Right cardiac atrium (tissue), 5 donors: ENCODE measurements around the gene ITPK1. TPM values are rescaled to one million over a fixed set of nuclear protein-coding genes. Genes with fewer than 3 reads are reported as not detected.

ENCODE experiments used
- ATAC-seq, 2 donors: fragments of 200-7000 bp; cut with Tn5 transposase; one replicate each; pipeline versions ENCODE4 v1.8.0 to v1.9.1; 2020; ENCODE audit warnings: moderate library complexity in 2 of 2, mild to moderate bottlenecking in 1 of 2
- DNase-seq, 3 donors: peaks; one replicate each; pipeline ENCODE4 v3.0.0-alpha.2; 2020
- H3K27ac ChIP-seq: one replicate; pipeline ENCODE4 v1.5.1; 2013; ENCODE audit warnings: mild to moderate bottlenecking, low read length, control low read depth, moderate library complexity
- H3K27me3 ChIP-seq: one replicate; pipeline ENCODE4 v1.6.1; 2013; ENCODE audit not compliant: control insufficient read depth, insufficient read depth
- H3K4me1 ChIP-seq: one replicate; pipeline ENCODE4 v1.6.1; 2013; ENCODE audit warnings: low read length; ENCODE audit not compliant: control insufficient read depth, insufficient read depth
- H3K4me3 ChIP-seq: one replicate; pipeline ENCODE4 v1.5.1; 2013; ENCODE audit warnings: low read length, control low read depth
- H3K9me3 ChIP-seq: one replicate; pipeline ENCODE4 v1.6.1; 2013; ENCODE audit warnings: low read length; ENCODE audit not compliant: control insufficient read depth
- WGBS: extraction: QIAGEN DNeasy Blood & Tissue Kit; methylation state at CpG from one replicate; pipeline ENCODE4 v1.1.7; 2013; 5-methylcytosine and 5-hydroxymethylcytosine counted together
- intact Hi-C, 4 donors: fragments of 100-400 bp; cut with DNase I; formaldehyde crosslinking; loops; one replicate each; pipeline versions ENCODE4 v1.11.0 to v1.14.0; 2022 to 2023
- polyA plus RNA-seq: library from polyadenylated mRNA; stranded (reverse); fragments of 200-250 nt; gene quantifications from one replicate; pipeline ENCODE4 v1.2.3, GENCODE V29; 2013
- total RNA-seq, 4 donors: library from RNA; stranded (reverse); fragmentation: NEBNext Ultra II Directional; extraction: Animal tissue kit (Norgen Biotek cat#: 25700); gene quantifications; one replicate each; pipeline ENCODE4 v1.2.1, GENCODE V29; 2021
- donor health status: healthy with polysubstance abuse.
- donor health status: DM: no; HTN: yes; CAD: no.
- donor health status: DM: no; HTN: no; CAD: no.
- donor health status: DM: no; HTN: yes; CAD: no; lungs with severe emphysema.
- donor health status: DM: yes; HTN: yes; CAD: no.

Gene ITPK1
- total and polyA plus RNA-seq, 5 donors, result 78.2 to 135 (median 128) TPM

DNA sequence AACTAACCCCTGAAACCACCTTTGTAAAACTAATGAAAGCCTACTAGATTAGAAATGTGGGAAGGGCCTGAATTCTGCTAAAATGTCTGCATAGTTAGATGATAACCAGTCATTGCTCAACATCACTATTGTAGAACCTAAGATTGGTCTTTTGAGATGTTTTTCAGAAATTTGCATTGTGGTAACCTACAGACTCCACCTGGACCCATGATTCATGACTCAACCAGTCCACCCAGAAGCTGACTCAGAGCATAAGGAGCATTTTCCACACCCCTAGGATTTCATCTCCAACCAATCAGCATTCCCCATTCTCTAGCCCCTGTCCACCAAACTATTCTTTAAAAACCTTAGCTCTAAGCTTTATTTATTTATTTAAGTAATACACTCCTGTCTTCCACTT, 223.1 kb downstream of the ITPK1 start:
- intact Hi-C loops, result no loop called here
- Histone ChIP-seq H3K27ac (no peak overlapping the region), H3K27me3 (no peaks in the 10 kb centered on the region), H3K9me3 (no peaks in the 10 kb centered on the region), H3K4me1 (no peaks in the 10 kb centered on the region), H3K4me3 (no peak overlapping the region)
- DNase-seq (no peak), ATAC-seq (no peak)

DNA sequence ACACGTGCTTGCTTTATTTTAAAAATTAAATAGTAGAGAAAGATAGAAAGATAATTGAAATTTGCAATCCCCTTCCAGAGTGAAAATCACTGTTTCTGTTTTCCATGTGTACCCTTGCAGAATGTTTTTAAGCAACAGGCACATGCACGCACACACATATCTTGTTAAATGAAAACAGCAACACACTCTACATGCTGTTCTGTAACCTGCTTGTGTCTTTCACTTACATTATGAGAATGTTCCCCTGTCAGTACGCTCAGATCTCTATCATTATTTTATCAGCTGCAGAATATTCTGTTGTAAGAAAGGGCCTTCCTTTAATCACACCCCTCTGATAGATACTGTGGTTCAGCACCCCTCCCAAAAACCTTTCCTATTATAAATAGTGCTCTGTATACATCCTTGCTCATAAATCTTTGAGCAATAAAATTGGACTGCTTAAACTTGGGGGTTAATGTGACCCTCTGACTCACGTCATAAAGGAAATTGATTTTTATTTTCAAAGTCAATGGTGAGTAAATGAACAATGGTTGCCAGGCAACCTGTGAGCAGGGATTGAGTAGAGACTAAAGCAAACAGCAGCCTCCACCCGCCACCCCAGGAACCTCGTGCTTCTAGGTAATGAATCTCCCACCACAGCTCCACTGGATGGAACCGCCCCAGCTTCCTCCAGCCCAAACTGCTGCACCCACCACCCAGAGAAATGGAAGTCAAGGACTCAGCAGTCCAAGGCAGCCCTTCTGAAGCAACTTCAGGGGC, 224.7 kb downstream of the ITPK1 start:
- H3K4me1 ChIP-seq, result no peaks in the 10 kb centered on the region
- no peak for DNase-seq
- H3K9me3 ChIP-seq, result no peaks in the 10 kb centered on the region
- H3K4me3 ChIP-seq, result no peak overlapping the region
- no peaks in the 10 kb centered on the region for H3K27me3 ChIP-seq
- 68% methylated on average over 7 of the region's 7 CpGs for WGBS
- intact Hi-C loops, result no loop called here
- ATAC-seq, result no peak
- H3K27ac ChIP-seq, result no peak overlapping the region

DNA sequence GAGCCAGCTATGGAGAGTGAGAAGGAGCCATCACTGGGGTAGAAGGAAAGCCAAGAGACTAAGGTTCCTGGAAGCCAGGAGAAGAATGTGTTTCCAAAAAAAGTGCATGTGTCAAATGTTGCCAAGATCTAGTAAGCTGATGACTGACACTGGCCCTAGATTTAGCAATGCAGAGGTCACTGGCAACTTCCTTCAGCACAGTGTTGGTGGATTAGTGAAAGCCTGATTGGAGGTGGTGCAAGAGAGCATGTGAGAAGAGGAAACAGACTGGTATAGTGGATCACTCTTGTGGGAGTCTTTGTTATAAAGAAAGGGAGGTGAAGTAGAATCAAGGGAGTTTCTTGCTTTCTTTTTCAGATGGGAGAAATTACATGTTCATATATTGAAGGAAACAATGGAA, 226.8 kb downstream of the ITPK1 start:
- no peak overlapping the region for H3K27ac ChIP-seq
- ATAC-seq (no peak), DNase-seq (no peak)
- no peaks in the 10 kb centered on the region for H3K27me3 ChIP-seq
- H3K4me1 ChIP-seq, result no peaks in the 10 kb centered on the region
- intact Hi-C loops, result loop anchor here in 1 of 4 donors (10.0 kb wide), 1 partner anchor 256 kb away; no protein-coding TSS in a partner anchor
- H3K4me3 ChIP-seq, result no peak overlapping the region
- H3K9me3 ChIP-seq, result no peaks in the 10 kb centered on the region

DNA sequence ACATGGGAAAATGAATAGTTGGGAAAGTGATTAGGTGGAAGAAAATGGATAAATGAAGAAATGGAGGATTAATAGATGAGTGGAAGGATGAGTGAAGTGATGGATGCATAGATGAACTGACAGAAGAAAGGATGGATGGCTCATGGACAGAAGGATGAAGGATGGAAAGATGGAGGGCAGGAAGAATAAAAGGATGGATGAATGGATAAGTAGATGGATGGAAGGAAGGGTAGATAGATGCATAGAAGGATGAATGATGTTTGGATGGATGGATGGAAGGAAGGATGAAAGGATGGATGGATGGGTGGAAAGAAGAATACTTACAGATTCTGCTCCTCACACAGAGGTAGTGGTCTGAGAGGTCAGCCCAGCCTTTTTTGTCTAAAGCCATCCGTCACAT, 228.6 kb downstream of the ITPK1 start:
- no peak overlapping the region for H3K4me3 ChIP-seq
- H3K27ac ChIP-seq, result no peak overlapping the region
- H3K9me3 ChIP-seq, result no peaks in the 10 kb centered on the region
- no peaks in the 10 kb centered on the region for H3K4me1 ChIP-seq
- 83% methylated on average over 1 of the region's 1 CpG for WGBS
- H3K27me3 ChIP-seq, result no peaks in the 10 kb centered on the region
- ATAC-seq, result no peak
- intact Hi-C loops, result loop anchor here in 1 of 4 donors (10.0 kb wide), 1 partner anchor 258 kb away; no protein-coding TSS in a partner anchor
- DNase-seq, result no peak

Other genes with a start within 250 kb of the ITPK1 start
- not detected for gene CHGA, start 192.8 kb downstream of the ITPK1 start, total RNA-seq
- gene CHGA, start 192.8 kb downstream of the ITPK1 start, polyA plus RNA-seq, result 0.16 TPM
- gene MOAP1, start 69.0 kb upstream of the ITPK1 start, total RNA-seq, result 10 to 100 TPM; 46.3 to 63.0 (median 54.8) TPM
- gene MOAP1, start 69.0 kb upstream of the ITPK1 start, polyA plus RNA-seq, result 45.7 TPM
- gene LYSET, start 69.4 kb upstream of the ITPK1 start, total RNA-seq, result 10 to 100 TPM; 17.0 to 20.4 (median 18.2) TPM
- gene LYSET, start 69.4 kb upstream of the ITPK1 start, polyA plus RNA-seq, result 20.5 TPM
- 10 to 100 TPM; 10.2 to 17.7 (median 14.1) TPM for gene GON7, start 91.1 kb upstream of the ITPK1 start, total RNA-seq
- gene GON7, start 91.1 kb upstream of the ITPK1 start, polyA plus RNA-seq, result 26.7 TPM
- gene UBR7, start 91.3 kb upstream of the ITPK1 start, total RNA-seq, result 10 to 100 TPM; 19.6 to 20.2 (median 19.9) TPM
- gene UBR7, start 91.3 kb upstream of the ITPK1 start, polyA plus RNA-seq, result 14.4 TPM
- gene BTBD7, start 217.1 kb upstream of the ITPK1 start, total RNA-seq, result 10 to 100 TPM; 27.9 to 32.2 (median 30.0) TPM
- 8.5 TPM for gene BTBD7, start 217.1 kb upstream of the ITPK1 start, polyA plus RNA-seq
- gene COX8C, start 231.3 kb upstream of the ITPK1 start, total RNA-seq, result 1 to 10 TPM in 1 of 4 donors, not detected in 3; 1.1 TPM
- 0.32 TPM for gene COX8C, start 231.3 kb upstream of the ITPK1 start, polyA plus RNA-seq